PFSK-1 (cell line): ENCODE data around the gene NMT2.
A peak's percentile ranks its signal among the peaks of the same experiment; 100 is the strongest.

Experiments used
- FOXP2 ChIP-seq: optimal IDR thresholded peaks from 2 replicates; pipeline ENCODE3; 2011; ENCODE audit warnings: borderline replicate concordance, control low read depth, inconsistent platforms; ENCODE audit not compliant: insufficient read depth; ENCODE audit errors: extremely low read length, extremely low read depth
- POLR2AphosphoS5 ChIP-seq: IDR thresholded peaks from 2 replicates; pipeline ENCODE4 v1.6.1; 2012; ENCODE audit warnings: low read depth, mild to moderate bottlenecking, control low read depth, low read length, moderate library complexity
- SIN3A ChIP-seq: IDR thresholded peaks from 2 replicates; pipeline ENCODE4 v1.6.1; 2012; ENCODE audit warnings: mild to moderate bottlenecking, low read length, moderate library complexity, borderline replicate concordance; ENCODE audit not compliant: insufficient read depth
- TAF1 ChIP-seq: IDR thresholded peaks from 2 replicates; pipeline ENCODE4 v1.6.1; 2012; ENCODE audit warnings: low read length, control low read depth, borderline replicate concordance; ENCODE audit not compliant: insufficient read depth
- TF ChIP-seq, protein P1 (sequence below), 2 experiments: IDR thresholded peaks; 2 replicates each; pipeline versions ENCODE4 v1.6.1 to v1.8.0; 2011 to 2012; ENCODE audit warnings: low read depth in 2 of 2, low read length in 2 of 2, control low read depth in 1 of 2, inconsistent platforms in 1 of 2, mild to moderate bottlenecking in 1 of 2, moderate library complexity in 1 of 2; ENCODE audit not compliant: insufficient read depth in 1 of 2

NMT2 gene

DNA sequence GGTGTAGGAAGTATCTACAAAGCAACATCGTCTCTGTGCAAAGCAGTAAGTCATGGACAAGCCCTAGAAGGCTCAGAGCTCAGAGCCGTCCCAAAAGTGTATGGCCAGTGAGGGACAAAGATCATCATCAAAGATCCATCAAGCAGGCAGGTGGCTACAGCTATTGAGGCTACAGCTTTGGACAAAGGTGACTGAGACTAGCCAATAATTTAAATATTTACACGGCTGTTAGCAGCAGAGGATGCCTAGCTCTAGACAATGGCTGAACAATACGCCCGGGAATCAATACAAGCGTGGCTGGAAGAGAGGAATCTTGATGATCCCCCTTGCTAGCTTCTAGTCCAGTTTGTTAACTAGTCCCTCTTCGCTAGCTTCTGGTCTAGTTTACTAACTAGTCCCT, 17.9 kb downstream of the NMT2 start:
- no peak for TF ChIP-seq FOXP2
- TF ChIP-seq, protein P1, sequence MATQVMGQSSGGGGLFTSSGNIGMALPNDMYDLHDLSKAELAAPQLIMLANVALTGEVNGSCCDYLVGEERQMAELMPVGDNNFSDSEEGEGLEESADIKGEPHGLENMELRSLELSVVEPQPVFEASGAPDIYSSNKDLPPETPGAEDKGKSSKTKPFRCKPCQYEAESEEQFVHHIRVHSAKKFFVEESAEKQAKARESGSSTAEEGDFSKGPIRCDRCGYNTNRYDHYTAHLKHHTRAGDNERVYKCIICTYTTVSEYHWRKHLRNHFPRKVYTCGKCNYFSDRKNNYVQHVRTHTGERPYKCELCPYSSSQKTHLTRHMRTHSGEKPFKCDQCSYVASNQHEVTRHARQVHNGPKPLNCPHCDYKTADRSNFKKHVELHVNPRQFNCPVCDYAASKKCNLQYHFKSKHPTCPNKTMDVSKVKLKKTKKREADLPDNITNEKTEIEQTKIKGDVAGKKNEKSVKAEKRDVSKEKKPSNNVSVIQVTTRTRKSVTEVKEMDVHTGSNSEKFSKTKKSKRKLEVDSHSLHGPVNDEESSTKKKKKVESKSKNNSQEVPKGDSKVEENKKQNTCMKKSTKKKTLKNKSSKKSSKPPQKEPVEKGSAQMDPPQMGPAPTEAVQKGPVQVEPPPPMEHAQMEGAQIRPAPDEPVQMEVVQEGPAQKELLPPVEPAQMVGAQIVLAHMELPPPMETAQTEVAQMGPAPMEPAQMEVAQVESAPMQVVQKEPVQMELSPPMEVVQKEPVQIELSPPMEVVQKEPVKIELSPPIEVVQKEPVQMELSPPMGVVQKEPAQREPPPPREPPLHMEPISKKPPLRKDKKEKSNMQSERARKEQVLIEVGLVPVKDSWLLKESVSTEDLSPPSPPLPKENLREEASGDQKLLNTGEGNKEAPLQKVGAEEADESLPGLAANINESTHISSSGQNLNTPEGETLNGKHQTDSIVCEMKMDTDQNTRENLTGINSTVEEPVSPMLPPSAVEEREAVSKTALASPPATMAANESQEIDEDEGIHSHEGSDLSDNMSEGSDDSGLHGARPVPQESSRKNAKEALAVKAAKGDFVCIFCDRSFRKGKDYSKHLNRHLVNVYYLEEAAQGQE (IDR thresholded peaks at IDR 0.05; ENCODE audit: insufficient read depth in 1 of 2, low read depth in 2 of 2, low read length in 2 of 2) = no peak
- TF ChIP-seq TAF1 = no peak
- no peak for TF ChIP-seq SIN3A
- TF ChIP-seq POLR2AphosphoS5 = no peak

DNA sequence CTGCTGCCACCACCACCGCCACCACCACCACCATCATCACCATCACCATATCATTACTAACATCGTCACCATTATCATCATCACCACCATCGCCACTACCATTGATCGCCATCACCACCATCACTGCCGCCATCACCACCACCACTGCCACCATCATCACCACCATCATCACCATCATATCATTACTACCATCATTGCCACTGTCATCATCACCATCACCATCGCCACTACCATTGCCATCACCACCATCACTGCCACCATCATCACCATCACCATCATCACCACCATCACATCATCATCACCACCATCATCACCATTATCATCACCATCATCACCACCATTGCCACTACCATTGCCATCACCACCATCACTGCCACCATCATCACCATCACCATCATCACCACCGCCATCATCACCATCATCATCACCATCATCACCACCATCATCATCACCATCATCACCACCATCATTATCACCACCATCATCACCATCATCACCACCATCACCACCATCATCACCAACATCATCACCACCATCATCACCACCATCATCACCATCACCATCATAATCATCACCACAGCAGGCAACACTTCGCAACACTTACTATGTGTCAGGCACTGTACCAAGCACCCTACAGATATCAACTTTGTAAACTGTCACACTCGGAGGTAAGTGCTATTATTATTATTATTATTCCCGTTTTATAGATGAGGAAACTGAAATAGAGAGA, 19.3 kb downstream of the NMT2 start:
- TF ChIP-seq, protein P1 (IDR thresholded peaks at IDR 0.05; ENCODE audit: insufficient read depth in 1 of 2, low read depth in 2 of 2, low read length in 2 of 2) = no peak
- TF ChIP-seq SIN3A = no peak

DNA sequence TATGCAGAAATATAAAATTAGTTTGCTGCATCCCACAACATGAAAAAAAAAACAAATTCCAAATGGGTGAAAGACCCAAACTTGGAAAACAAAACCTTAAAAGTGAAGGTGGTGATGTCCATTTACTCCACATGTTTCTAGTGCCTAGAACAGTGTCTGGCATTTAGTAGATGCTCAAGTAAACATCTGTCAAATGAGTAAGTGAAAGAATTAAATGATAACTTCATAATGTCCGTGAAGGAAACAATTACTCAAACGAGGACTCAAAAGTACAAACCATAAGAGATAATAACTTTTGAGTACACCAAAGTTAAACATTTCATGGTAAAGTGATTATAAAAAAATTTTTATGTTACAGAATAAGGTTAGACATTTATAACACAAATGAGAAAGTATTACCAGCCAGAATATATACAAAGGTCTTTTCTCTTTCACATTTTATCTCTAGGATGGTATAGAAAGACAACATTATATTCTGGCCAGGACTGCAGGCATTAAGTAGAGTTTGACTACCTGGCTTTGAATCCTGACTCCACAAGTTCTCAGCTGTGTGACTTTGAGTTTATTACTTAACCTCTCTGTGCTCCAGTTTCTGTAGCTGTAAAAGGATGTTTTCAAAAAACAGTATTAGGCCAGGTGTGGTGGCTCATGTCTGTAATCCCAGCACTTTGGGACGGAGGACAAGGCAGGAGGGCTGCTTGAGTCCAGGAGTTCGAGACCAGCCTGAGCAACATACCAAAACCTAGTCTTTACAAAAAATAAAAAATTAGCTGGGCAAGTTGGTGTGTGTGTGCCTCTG, 20.7 kb downstream of the NMT2 start:
- TF ChIP-seq POLR2AphosphoS5 = no peak
- TF ChIP-seq, protein P1 (IDR thresholded peaks at IDR 0.05; ENCODE audit: insufficient read depth in 1 of 2, low read depth in 2 of 2, low read length in 2 of 2) = no peak
- no peak for TF ChIP-seq SIN3A

DNA sequence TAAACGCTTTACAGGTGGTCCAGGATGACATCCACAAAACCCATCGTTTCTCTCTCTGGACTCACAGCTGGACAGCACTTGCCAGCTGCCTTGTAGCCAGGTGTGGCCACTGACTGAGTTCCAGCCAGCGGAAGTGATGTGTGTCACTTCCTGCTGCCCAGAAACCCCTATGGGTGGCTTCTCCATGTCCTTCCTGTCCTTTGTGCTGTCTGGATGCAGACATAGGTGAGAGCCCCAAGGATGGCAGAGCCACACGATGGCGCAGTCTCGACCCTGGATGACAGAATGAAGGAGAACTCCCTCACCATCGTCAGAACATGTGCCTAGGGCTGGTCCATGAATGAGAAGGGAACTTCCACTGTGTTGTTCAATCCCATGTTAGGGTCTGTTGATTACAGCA, 22.1 kb downstream of the NMT2 start:
- TF ChIP-seq TAF1 = no peak
- no peak for TF ChIP-seq FOXP2
- TF ChIP-seq, protein P1 (IDR thresholded peaks at IDR 0.05; ENCODE audit: insufficient read depth in 1 of 2, low read depth in 2 of 2, low read length in 2 of 2) = 0 out of 4 replicates have a peak, but pooled peaks of 1 of the 2 experiments have one; percentile 29
- no peak for TF ChIP-seq SIN3A
- no peak for TF ChIP-seq POLR2AphosphoS5
